ENCODE results near the gene HJV.
A peak's percentile ranks its signal among the peaks of the same experiment; 100 is the strongest.

HJV gene

DNA sequence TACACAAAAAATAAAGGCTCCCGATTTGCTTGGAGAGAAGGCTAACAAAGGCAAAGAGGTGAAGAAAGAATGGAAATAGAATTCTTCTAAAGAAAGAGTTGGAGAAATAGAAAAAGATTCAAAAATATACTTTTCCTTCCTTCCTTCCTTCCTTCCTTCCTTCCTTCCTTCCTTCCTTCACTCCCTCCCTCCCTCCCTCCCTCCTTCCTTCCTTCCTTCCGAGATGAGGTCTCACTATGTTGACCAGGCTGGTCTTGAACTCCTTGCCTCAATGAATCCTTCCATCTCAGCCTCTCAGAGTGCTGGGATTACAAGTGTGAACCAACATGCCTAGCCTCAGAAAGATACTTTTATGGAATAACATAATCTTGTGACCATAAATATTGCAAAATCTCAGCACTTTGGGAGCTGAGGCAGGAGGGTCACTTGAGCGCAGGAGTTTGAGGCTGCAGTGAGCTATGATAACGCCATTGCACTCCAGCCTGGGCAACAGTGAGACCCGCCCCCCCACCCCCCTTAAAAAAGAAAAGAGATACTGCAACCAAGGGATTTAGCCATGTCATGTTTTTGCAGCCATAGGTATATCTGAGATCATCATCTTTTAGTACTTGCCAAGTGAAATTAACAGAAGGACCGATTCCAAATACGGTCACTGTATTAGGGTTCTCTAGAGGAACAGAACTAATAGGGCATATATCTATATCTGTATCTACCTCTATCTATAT lies 1.0 kb upstream of the HJV start:
- no peak for DNase-seq (ENCODE audit: low spot score)

- DNase-seq (ENCODE audit: low spot score) = no peak
These were observed 487 bp downstream of the HJV start for GRCh38 chr1:146021050-146021445.

- no peak for DNase-seq (ENCODE audit: low spot score)
These were observed 1.2 kb downstream of the HJV start for GRCh38 chr1:146020058-146021049.

DNA sequence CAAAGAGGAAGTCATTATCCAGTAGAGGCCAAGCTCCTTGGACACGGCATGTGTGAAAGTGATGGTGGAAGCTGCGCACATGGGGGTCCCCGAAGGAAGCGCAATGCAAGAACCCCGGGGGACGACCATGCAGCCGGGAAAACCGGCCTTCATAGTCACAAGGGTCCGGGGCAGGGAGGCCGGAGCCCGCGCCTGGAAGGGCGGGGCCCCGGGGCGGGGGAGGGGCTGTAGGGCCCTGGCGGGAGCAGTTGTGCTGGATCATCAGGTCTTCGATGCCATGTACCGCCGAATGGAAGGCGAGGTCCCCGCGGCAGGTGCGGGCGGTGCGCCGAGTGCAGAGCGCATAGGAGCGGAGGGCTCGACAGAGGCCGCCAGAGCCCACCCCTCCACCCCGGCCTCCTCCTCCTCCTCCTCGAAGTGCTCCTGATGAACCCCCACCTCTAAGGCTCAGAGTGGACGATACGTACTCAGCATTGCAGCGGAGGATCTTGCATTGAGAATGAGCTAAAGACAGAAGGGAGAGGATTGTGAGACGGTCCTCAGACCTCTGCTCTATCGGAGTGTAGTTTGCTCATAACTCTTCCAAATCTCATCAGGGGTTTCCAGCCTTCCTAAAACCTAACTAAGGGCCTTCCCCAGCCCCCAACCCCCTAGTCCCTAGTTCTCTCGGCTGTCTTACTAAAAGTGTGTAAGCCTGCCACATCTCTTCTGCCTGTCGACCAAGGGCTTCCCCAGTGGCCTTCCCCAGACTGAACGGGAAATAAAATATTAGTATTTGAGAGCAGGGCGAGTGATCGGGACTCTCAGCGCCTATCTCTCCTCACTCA lies 2.1 kb downstream of the HJV start:
- DNase-seq (ENCODE audit: low spot score) = no peak

DNA sequence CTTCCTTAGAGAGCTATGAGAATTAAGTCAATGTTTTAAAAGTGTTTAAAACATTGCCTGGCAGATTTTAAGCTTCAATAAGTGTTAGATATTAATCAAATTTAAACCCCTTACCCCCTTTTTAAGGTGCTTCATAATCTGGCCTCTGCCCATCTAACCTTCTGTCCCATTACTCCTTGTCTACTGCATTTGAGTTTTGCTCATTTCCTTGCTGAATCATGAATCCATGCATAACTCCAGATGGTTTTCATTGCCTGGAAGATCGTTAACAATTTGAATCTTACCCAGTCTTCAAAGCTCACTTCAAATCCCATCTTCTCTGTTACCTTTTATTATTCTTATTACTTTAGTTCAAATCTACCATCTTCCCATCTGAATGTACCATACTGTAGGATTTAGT lies 4.6 kb downstream of the HJV start:
- DNase-seq (ENCODE audit: low spot score) = no peak

- no peak for DNase-seq (ENCODE audit: low spot score)
These were observed 8.0 kb downstream of the HJV start for GRCh38 chr1:146013559-146013922.

DNA sequence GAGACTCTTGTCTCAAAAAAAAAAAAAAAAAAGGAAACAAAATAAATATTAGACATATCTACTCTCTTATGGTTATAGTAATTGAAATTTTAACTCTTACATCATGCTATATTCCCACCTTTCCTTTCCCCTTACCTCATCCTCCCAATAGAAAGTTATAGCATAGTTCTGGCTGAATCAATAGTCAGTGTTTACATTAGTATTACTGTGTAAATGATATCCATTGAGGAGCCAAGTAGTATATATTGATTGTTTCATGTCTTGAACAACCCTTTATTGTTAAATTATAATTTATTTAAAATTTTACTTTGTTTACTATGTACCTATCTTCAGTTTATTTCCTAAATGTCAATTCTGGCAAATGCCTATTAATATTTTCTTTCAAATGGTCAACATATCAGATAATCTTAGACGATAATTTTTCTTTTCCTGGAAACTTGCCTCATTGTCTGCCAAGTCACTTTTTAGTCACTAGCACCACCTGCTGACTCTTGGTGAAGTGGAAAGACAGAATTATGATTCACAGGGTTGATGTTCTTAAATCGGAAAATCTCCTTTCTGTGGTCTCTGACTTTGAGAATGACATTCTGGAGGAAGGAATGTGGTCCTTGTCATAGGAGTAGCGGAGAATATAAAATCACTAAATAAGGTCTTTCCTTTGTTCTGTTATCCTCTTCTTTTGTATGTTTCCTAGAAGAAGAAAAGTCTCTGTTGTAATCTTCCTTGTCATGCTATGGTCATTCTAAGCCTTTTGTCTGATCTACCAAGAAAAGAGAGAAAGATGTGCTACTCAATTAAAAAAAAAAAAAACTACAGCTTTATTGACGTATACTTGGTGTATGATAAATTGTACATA lies 8.6 kb downstream of the HJV start:
- peak; percentile 84 for DNase-seq (ENCODE audit: low spot score)

- DNase-seq (ENCODE audit: low spot score) = no peak
These were observed 11.3 kb downstream of the HJV start for GRCh38 chr1:146010126-146010738.

DNA sequence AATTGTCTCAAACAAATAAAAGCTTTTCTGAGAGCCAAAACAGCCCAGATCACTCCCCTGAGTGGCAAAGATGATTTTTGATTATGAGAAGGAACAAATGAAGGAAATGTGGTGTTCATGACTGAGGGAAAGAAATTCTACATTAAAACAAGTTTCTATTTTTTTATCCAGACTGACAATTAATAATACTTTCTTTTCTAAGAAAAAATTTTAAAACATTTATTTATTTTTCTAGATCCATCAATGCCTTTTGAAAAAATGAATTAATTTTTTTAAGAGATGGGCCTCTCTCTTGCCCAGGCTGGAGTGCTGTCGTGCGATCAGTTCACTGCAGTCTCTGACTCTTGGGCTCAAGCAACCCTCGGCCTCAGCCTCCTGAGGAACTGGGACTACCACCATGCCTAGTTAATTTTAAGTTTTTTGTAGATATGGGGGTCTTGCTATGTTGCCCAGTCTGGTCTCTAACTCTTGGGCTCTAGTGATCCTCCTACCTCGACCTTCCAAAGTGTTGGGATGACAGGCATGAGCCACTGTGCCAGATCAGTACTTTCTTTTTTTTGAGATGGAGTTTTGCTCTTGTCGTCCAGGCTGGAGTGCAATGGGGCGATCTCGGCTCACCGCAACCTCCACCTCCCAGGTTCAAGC lies 13.9 kb downstream of the HJV start:
- no peak for DNase-seq (ENCODE audit: low spot score)

GRCh38 chr1:146001709-146002108 lies 19.8 kb downstream of the HJV start:
- DNase-seq (ENCODE audit: low spot score) = no peak

- no peak for DNase-seq (ENCODE audit: low spot score)
These were observed 22.1 kb downstream of the HJV start for GRCh38 chr1:145999321-146000024.

DNA sequence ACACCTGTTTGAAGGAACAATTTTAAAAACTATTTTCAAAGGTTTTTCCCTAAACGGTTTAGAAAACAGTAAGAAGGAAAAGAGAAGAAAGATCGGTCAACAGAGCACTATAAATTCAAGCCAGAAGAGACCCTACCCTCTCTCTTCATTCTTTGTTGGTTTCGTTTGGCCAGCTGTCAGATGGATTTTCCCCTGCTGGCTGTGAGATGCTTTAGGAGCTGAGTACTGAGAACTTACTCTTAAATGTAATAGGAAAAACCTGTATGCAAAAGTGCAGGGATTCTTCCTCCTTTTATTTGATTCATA lies 23.9 kb downstream of the HJV start:
- DNase-seq (ENCODE audit: low spot score) = no peak

DNA sequence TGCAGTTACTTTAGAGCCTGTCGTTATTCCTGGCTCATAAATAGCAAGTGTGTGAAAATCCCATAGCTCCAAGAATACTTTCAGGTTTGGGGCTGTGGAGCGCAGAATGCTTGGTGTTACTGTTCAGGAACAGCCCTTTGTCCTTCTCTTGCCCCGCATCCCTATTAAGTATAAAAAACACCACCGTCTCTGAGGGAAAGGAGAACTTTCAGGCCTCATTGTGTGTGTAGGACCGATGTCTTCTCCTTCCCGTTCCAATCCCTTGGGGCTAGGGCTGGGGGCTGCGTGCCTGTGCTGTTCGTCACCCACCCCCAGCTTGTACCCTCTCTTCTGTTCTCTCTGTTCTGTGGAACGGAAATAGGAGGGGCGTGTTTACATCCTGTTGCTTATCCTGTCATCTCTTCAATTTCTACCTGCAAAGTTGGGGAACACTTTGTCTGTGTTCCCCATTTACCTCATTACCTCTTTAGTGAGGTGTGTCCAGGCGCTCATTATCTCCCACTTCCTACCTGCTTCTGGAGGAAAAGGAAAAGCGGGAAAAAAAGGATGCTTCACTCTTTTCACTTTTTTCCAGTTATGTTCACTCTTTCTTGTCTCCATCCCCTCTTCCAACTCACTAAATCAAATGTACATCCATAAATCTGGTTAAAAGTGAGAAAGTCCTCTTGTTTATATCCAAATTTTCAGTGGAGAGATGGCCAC lies 24.4 kb downstream of the HJV start:
- DNase-seq (ENCODE audit: low spot score) = peak; percentile 36

DNA sequence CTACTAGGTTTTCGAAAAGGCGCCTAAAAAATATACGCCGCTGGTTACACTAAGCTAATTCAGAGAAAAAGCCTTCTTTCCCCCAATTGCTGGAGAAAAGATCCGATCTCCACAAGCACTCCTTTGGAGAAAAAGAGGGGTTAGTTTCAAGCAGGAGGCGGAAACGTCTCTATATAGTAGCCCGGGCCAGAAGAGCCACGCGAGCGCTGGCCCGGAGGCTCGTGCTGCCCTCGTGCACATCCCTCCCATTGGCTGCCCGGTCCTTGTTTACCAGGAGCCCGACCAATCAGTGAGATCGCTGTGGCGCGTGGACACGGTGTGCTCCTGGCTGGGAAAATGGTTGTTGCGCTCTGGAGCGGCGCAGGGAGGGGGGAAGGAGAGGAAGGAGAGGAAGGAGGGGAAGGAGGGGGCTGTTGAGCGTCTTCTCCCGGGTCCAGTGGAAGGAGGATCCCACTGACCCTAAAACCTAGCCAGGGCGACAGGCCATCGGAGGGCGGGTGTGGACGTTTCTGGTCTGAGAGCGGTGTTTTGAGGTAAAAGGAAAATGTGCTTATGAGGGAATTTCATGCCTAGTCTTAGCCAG lies 25.0 kb downstream of the HJV start, which contains the start of gene TXNIP:
TSS of gene TXNIP (minus strand) at position 147 of the 583 bp plus-strand sequence. CDS start 313 bp downstream, outside the sequence.
- peak; percentile 98 for DNase-seq (ENCODE audit: low spot score)

- no peak for DNase-seq (ENCODE audit: low spot score)
These were observed 25.5 kb downstream of the HJV start for GRCh38 chr1:145995964-145996432.

DNA sequence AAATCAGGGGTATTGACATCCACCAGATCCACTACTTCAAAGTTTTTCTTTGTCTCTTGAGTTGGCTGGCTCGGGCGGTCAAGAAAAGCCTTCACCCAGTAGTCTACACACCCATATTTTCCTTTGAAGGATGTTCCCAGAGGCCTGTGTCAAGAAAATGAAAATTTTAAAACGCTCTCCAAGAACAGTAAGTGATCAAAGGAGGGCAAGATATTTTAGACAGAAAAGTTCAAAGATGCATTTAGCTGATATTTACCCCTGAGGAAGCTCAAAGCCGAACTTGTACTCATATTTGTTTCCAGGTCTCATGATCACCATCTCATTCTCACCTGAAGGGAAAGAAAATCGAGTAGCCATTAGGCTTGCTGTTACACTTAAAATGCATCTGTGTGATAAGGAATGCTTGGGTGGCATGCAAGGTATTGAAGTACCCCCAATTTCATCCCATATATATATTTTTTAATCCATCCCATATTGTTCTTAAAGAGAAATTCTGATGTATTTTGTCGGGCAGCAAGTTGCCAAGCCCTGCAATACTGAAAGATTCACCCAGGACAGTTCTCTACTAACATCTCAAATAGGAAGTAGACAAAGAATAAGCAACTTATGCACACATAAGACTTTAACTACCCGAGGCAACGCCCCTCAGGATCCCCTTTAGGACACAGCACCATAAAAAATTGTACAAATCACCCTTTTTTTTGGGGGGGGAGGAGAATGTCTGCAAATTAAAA lies 26.2 kb downstream of the HJV start:
- DNase-seq (ENCODE audit: low spot score) = no peak

DNA sequence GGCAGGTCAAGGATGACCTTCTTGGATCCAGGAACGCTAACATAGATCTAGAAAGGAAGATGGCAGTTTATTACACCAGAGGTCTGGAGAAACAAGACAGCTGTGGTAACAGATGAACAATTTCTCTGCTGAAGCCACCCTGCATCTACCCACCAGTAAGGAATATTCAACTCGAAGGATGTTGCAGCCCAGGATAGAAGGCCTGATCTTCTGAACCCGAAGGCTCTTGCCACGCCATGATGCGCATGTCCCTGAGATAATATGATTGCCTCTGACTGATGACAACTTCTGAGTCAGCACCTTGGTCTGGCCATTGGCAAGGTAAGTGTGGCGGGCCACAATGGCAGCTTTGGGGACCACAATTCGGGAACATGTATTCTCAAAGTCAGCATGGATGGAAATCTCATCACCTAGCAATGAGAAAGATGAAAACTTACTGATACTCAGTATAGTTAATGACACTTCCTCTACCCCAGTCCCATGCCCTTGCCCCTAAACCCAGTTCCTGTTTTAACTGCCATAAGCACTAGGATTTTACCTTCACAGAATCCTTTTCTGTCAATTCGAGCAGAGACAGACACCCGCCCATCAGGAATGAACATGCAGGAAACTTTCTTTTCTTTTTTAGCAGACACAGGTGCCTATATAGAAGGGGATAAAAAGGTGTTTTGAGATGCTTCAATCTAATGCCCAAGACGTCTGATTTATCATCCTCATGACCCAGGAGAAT lies 27.0 kb downstream of the HJV start:
- DNase-seq (ENCODE audit: low spot score) = peak; percentile 41

Measured in kidney tubule cell (primary cell).